HG03066 (cell line): Measurements from ENCODE around the gene OR56A5.

Experiments used
- ATAC-seq: cut with Tn5 transposase; IDR thresholded peaks from one replicate; pipeline ENCODE4 v1.9.1; 2021; ENCODE audit warnings: low read depth; ENCODE audit not compliant: unreplicated experiment

OR56A5 gene

GRCh38 chr11:5937868-5938602 is 30.3 kb downstream of the OR56A5 start:
- ATAC-seq: no peak

GRCh38 chr11:5933116-5933515 is 35.2 kb downstream of the OR56A5 start:
- no peak for ATAC-seq

- no peak for ATAC-seq
Observed at GRCh38 chr11:5932671-5933070, 35.6 kb downstream of the OR56A5 start.

- no peak for ATAC-seq
Observed at GRCh38 chr11:5931061-5931460, 37.2 kb downstream of the OR56A5 start.

GRCh38 chr11:5930614-5931013 is 37.7 kb downstream of the OR56A5 start:
- no peak for ATAC-seq

GRCh38 chr11:5929571-5930368 is 38.5 kb downstream of the OR56A5 start:
- no peak for ATAC-seq

- ATAC-seq: no peak
Observed at GRCh38 chr11:5928811-5929210, 39.5 kb downstream of the OR56A5 start.

- no peak for ATAC-seq
Observed at GRCh38 chr11:5928271-5928670, 40.0 kb downstream of the OR56A5 start.

- ATAC-seq: no peak
Observed at GRCh38 chr11:5923794-5924193, 44.5 kb downstream of the OR56A5 start.

- peak; percentile 58 for ATAC-seq
Observed at GRCh38 chr11:5923427-5923776, 44.9 kb downstream of the OR56A5 start.

- ATAC-seq: peak; percentile 67
Observed at GRCh38 chr11:5922749-5923426, 45.4 kb downstream of the OR56A5 start.
